ENCODE results near the gene MYH11.

DNA sequence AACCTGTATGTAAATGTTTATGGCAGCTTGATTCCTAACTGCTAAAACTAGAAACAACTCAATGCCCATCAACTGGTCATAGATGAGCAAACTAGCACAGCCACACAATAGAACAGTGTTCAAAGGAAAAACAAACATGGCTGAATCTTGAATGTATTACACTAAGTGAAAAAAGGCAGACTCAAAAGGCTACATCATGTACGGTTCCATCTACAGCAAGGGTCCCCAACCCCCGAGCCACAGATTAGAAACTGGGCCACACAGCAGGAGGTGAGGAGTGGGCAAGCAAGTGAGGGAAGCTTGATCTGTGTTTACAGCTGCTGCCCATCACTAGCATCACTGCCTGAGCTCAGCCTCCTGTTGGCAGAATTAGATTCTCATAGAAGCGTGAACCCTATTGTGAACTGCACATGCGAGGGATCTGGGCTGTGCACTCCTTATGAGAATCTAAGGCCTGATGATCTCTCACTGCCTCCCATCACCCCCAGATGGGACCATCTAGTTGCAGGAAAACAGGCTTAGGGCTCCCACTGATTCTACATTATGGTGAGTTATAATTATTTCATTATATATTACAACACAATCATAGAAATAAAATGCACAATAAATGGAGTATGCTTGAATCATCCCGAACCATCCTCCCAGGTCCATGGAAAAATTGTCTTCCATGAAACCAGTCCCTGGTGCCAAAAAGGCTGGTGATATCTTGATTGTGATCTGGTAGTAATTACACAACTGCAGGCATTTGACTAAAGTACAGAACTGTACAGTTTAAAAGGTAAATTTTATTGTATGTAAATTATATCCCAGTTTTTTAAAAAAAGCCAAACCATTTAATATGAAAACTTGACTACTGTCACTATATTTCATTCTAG lies 23.8 kb upstream of the MYH11 start:
- TF ChIP-seq CTCF (IDR thresholded peaks at IDR 0.05) (no peak), POLR2A (IDR thresholded peaks at IDR 0.05) (no peak)

All from breast epithelium (tissue), 3 donors.